K562 (cell line): ENCODE data around the gene SLC39A3. TPM values are rescaled to one million over a fixed set of nuclear protein-coding genes. Genes with fewer than 3 reads are reported as not detected.

Experiments used
- ARHGAP35 ChIP-seq: fragments of 450-650 bp; IDR thresholded peaks from 2 replicates; pipeline ENCODE4 v1.6.1; 2018; ENCODE audit not compliant: partially characterized antibody
- ATF1 ChIP-seq, 2 experiments: fragments of 450-650 bp in 1 of 2; IDR thresholded peaks; 2 replicates each; pipeline ENCODE4 v1.6.1; 2016; ENCODE audit warnings: missing compliant biosample characterization in 1 of 2, missing genetic modification characterization in 1 of 2
- BCL6 ChIP-seq: fragments of 250-450 bp; sonication (Bioruptor Pico); IDR thresholded peaks from 2 replicates; pipeline ENCODE4 v1.4.0; 2020
- JUNB ChIP-seq: fragments of 450-650 bp; formaldehyde crosslinking; conservative IDR thresholded peaks from 2 replicates; pipeline ENCODE4 v1.4.0; 2020; ENCODE audit warnings: mild to moderate bottlenecking
- NCOA4 ChIP-seq: fragments of 450-650 bp; IDR thresholded peaks from 2 replicates; pipeline ENCODE4 v1.6.1; 2018; ENCODE audit warnings: mild to moderate bottlenecking; ENCODE audit not compliant: partially characterized antibody
- NONO ChIP-seq, 2 experiments: fragments of 200-400 bp in 1 of 2; fragments of 450-650 bp in 1 of 2; formaldehyde crosslinking in 1 of 2; IDR thresholded peaks; 2 replicates each; pipeline ENCODE4 v1.6.1; 2017; ENCODE audit warnings: low read depth in 2 of 2, mild to moderate bottlenecking in 2 of 2, moderate library complexity in 2 of 2, low read length in 1 of 2
- NUFIP1 ChIP-seq: fragments of 450-650 bp; IDR thresholded peaks from 2 replicates; pipeline ENCODE4 v1.6.1; 2018; ENCODE audit not compliant: partially characterized antibody
- RBBP5 ChIP-seq: fragments of 200-600 bp; sonication (generic); IDR thresholded peaks from 2 replicates; pipeline ENCODE4 v1.6.1; 2012; ENCODE audit warnings: borderline replicate concordance, mild to moderate bottlenecking, low read length, control low read depth, inconsistent platforms; ENCODE audit not compliant: insufficient read depth, poor library complexity, severe bottlenecking
- RUNX1 ChIP-seq: sonication (generic); IDR thresholded peaks from 2 replicates; pipeline ENCODE4 v1.6.1; 2016; ENCODE audit warnings: antibody characterized with exemption, low read depth
- ZFP36 ChIP-seq: fragments of 150-350 bp; IDR thresholded peaks from 2 replicates; pipeline ENCODE4 v1.6.1; 2018; ENCODE audit warnings: low read length, low read depth; ENCODE audit not compliant: partially characterized antibody
- ZNF175 ChIP-seq: fragments of 200-800 bp; sonication (Bioruptor generic); IDR thresholded peaks from 2 replicates; pipeline ENCODE4 v1.6.1; 2016; ENCODE audit warnings: low read depth, mild to moderate bottlenecking, missing genetic modification characterization, missing compliant biosample characterization
- ZNF217 ChIP-seq: sonication (generic); formaldehyde crosslinking; IDR thresholded peaks from 2 replicates; pipeline ENCODE4 v1.8.0; 2022; ENCODE audit warnings: mild to moderate bottlenecking, missing genetic modification reagents
- polyA plus RNA-seq, 8 experiments: library from polyadenylated mRNA; depleted of rRNA in 4 of 8; stranded (reverse) in 5 of 8; unstranded in 3 of 8; fragments of >200 nt; fragmentation: Nextera tagmentation in 2 of 8; fragmentation: Illumina TruSeq in 1 of 8; extraction: Ambion mirVana in 2 of 8; extraction: Trizol in 1 of 8; gene quantifications; 2 replicates each; pipeline versions ENCODE4 v1.2.1 to v1.2.3, GENCODE V29; 2011 to 2014; ENCODE audit warnings: inconsistent platforms in 1 of 8, missing spikeins in 1 of 8
- total RNA-seq, 7 experiments: library from RNA; depleted of rRNA in 6 of 7; stranded (reverse); fragments of >200 nt in 6 of 7; fragmentation: Illumina TruSeq in 2 of 7; extraction: Trizol in 2 of 7; gene quantifications; 2 replicates each; pipeline versions ENCODE4 v1.2.1 to v1.2.3, GENCODE V29; 2011 to 2021; ENCODE audit warnings: low replicate concordance in 1 of 7
- TF ChIP-seq, protein P1 (sequence below), 2 experiments: fragments of 450-650 bp; conservative IDR thresholded peaks; 2 replicates each; pipeline ENCODE4 v1.6.1; 2017; ENCODE audit warnings: mild to moderate bottlenecking in 2 of 2, moderate library complexity in 2 of 2
- TF ChIP-seq, protein P2 (sequence below): sonication (generic); IDR thresholded peaks from 2 replicates; pipeline ENCODE4 v1.6.1; 2016
- TF ChIP-seq, protein P3 (sequence below): sonication (generic); formaldehyde crosslinking; IDR thresholded peaks from 2 replicates; pipeline ENCODE4 v1.8.1; 2023; ENCODE audit warnings: mild to moderate bottlenecking, missing genetic modification reagents
- TF ChIP-seq, protein P4 (sequence below): sonication (generic); formaldehyde crosslinking; IDR thresholded peaks from 2 replicates; pipeline ENCODE4 v1.8.0; 2022; ENCODE audit warnings: missing genetic modification reagents, mild to moderate bottlenecking, moderate library complexity, borderline replicate concordance
- TF ChIP-seq, protein P5 (sequence below): fragments of 450-650 bp; IDR thresholded peaks from 2 replicates; pipeline ENCODE4 v1.6.1; 2018; ENCODE audit not compliant: partially characterized antibody

SLC39A3 gene
- total and polyA plus RNA-seq, 9 of the 15 experiments (the other 6 are each of a cell fraction or from before 2014, with no cell fraction given) = 2.3 to 215 (median 127) TPM

DNA sequence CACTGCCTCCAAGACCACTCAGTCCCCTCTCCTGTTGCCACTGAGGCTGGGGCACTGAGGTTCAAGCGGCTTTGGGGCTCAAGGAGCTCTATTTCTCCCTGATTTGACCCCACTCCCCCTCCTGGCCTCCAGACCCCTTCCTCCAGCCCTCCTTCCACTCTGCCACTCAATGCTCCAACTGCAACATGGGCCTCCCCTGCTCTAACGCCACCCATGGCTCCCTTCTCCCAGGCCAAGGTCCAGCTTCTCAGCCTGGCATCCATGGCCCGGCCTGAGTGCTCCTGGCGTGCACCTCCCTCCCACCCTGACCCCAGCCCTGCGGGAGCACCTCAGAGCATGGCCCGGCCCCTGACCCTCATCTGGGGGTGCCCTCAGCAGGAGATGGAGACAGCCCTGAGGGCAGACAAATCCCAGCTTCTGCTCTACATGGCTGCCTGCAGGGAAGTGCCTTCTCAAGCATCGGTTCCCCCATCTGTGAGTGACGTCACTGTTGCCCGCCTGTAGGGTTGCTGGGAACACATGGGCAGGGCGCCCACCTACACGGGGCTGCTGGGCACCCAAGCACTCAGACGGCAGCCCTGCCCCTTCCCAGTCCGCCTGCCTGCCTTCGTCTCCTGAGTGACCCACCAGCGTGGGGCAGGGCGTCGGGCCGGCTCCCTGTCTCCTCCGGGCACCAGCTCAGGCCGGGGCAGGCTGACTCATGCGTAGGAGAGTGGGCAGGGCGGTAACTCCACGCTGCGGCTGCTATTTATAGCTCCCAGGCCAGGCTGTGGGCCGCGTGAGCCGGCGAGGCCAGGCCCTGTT, 17.1 kb downstream of the SLC39A3 start (continued):
- TF ChIP-seq, protein P1, sequence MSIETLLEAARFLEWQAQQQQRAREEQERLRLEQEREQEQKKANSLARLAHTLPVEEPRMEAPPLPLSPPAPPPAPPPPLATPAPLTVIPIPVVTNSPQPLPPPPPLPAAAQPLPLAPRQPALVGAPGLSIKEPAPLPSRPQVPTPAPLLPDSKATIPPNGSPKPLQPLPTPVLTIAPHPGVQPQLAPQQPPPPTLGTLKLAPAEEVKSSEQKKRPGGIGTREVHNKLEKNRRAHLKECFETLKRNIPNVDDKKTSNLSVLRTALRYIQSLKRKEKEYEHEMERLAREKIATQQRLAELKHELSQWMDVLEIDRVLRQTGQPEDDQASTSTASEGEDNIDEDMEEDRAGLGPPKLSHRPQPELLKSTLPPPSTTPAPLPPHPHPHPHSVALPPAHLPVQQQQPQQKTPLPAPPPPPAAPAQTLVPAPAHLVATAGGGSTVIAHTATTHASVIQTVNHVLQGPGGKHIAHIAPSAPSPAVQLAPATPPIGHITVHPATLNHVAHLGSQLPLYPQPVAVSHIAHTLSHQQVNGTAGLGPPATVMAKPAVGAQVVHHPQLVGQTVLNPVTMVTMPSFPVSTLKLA (conservative IDR thresholded peaks at IDR 0.05) = peak in 1 of 2 experiments; percentile 33; a peak in 1 of 4 replicates
- TF ChIP-seq RUNX1 (0 out of 2 replicates have a peak, but pooled peaks have one; percentile 39), NCOA4 (no peak), JUNB (CRISPR knock-in tag) (no peak), NONO (IDR thresholded peaks at IDR 0.05; ENCODE audit: low read depth in 2 of 2, low read length in 1 of 2) (peak in 1 of 2 experiments; percentile 45; a peak in 1 of 4 replicates), ZNF175 (CRISPR knock-in tag) (no peak), ATF1 (CRISPR knock-in tag; IDR thresholded peaks at IDR 0.05) (0 out of 2 replicates have a peak, but pooled peaks have one; percentile 7), ATF1 (tag; IDR thresholded peaks at IDR 0.05) (peak; percentile 89), BCL6 (CRISPR knock-in tag) (no peak), ZFP36 (peak; percentile 59), ZNF217 (no peak), NUFIP1 (no peak), RBBP5 (peak; percentile 50), ARHGAP35 (no peak)
- TF ChIP-seq, protein P2, sequence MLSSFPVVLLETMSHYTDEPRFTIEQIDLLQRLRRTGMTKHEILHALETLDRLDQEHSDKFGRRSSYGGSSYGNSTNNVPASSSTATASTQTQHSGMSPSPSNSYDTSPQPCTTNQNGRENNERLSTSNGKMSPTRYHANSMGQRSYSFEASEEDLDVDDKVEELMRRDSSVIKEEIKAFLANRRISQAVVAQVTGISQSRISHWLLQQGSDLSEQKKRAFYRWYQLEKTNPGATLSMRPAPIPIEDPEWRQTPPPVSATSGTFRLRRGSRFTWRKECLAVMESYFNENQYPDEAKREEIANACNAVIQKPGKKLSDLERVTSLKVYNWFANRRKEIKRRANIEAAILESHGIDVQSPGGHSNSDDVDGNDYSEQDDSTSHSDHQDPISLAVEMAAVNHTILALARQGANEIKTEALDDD = no peak
- TF ChIP-seq, protein P3, sequence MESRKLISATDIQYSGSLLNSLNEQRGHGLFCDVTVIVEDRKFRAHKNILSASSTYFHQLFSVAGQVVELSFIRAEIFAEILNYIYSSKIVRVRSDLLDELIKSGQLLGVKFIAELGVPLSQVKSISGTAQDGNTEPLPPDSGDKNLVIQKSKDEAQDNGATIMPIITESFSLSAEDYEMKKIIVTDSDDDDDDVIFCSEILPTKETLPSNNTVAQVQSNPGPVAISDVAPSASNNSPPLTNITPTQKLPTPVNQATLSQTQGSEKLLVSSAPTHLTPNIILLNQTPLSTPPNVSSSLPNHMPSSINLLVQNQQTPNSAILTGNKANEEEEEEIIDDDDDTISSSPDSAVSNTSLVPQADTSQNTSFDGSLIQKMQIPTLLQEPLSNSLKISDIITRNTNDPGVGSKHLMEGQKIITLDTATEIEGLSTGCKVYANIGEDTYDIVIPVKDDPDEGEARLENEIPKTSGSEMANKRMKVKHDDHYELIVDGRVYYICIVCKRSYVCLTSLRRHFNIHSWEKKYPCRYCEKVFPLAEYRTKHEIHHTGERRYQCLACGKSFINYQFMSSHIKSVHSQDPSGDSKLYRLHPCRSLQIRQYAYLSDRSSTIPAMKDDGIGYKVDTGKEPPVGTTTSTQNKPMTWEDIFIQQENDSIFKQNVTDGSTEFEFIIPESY (CRISPR knock-in tag) = peak; percentile 56; the same call in 1 of the 2 replicates
- TF ChIP-seq, protein P4, sequence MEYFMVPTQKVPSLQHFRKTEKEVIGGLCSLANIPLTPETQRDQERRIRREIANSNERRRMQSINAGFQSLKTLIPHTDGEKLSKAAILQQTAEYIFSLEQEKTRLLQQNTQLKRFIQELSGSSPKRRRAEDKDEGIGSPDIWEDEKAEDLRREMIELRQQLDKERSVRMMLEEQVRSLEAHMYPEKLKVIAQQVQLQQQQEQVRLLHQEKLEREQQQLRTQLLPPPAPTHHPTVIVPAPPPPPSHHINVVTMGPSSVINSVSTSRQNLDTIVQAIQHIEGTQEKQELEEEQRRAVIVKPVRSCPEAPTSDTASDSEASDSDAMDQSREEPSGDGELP (CRISPR knock-in tag) = peak; percentile 70; the same call in 1 of the 2 replicates
- TF ChIP-seq, protein P5, sequence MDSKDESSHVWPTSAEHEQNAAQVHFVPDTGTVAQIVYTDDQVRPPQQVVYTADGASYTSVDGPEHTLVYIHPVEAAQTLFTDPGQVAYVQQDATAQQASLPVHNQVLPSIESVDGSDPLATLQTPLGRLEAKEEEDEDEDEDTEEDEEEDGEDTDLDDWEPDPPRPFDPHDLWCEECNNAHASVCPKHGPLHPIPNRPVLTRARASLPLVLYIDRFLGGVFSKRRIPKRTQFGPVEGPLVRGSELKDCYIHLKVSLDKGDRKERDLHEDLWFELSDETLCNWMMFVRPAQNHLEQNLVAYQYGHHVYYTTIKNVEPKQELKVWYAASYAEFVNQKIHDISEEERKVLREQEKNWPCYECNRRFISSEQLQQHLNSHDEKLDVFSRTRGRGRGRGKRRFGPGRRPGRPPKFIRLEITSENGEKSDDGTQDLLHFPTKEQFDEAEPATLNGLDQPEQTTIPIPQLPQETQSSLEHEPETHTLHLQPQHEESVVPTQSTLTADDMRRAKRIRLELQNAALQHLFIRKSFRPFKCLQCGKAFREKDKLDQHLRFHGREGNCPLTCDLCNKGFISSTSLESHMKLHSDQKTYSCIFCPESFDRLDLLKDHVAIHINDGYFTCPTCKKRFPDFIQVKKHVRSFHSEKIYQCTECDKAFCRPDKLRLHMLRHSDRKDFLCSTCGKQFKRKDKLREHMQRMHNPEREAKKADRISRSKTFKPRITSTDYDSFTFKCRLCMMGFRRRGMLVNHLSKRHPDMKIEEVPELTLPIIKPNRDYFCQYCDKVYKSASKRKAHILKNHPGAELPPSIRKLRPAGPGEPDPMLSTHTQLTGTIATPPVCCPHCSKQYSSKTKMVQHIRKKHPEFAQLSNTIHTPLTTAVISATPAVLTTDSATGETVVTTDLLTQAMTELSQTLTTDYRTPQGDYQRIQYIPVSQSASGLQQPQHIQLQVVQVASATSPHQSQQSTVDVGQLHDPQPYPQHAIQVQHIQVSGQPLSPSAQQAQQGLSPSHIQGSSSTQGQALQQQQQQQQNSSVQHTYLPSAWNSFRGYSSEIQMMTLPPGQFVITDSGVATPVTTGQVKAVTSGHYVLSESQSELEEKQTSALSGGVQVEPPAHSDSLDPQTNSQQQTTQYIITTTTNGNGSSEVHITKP = no peak
